HG02759 (cell line): ENCODE results near the gene ANKDD1B.

Experiments
- ATAC-seq: cut with Tn5 transposase; IDR thresholded peaks from one replicate; pipeline ENCODE4 v1.9.1; 2021; ENCODE audit warnings: mild to moderate bottlenecking, moderate library complexity; ENCODE audit not compliant: unreplicated experiment

ANKDD1B gene

GRCh38 chr5:75616371-75616881 is 5.2 kb downstream of the ANKDD1B start:
- no peak for ATAC-seq

DNA sequence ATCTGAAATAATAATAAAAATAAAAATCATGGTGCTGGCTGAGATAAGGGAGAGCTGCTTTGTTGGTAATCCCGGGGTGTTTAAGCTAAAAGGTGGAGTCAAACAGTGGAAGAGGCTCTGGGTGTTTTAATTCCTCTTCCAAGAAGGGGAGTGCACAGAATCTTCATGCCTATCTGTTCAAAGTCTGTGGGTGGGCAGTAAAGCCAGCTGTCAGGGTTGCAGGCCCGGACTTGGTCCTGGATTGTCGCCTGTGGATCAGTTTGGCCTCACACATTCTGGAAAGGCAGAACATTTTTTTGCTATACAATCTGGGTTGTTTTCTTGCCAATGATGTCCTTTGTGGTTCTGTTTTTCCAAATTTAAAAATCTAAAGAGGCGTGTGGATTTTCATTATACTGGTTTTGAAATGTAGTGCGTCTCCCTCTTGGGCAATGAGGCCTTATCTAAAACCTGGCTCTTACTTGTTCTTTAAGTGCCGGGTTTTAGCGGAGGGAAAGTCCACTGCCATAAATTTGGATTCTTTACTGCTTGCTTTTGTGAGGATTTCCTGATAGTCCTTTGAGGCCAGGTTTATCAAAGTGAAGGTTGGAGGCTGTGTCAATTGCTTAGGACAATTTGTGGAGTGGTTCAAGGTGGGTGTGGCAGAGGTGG is 5.8 kb downstream of the ANKDD1B start:
- no peak for ATAC-seq

DNA sequence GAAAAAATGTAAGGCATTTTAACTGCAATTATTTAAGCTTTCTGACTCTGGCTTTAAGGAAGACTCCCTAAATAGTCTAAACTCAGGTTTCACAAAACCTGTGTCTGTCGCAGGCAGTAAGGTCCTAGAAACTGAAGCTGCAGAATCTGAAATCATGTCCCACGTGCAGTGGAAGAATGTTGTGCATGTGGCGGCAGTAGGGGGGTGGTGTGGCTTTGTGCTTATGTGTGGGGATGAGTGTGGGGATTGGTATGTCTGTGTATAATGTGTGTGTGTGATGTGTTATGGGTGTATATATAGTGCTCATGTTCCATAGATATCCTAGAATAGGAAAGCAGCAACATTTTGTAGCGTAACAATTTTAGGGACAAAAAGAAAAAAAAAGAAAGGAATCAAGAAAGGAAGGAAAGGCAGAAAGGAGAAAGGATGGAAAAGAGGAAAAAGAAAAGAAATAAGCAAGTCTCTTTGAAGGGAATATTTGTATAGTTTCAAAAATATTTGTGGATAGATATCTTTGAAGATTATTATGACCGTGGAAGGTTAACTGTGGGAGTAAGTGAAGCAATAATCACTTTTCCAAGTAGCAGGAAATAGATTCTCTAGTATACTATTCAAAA is 6.6 kb downstream of the ANKDD1B start:
- no peak for ATAC-seq

- no peak for ATAC-seq
Measured at GRCh38 chr5:75620184-75620959, 9.1 kb downstream of the ANKDD1B start.

GRCh38 chr5:75622564-75622963 is 11.3 kb downstream of the ANKDD1B start:
- no peak for ATAC-seq

- ATAC-seq = no peak
Measured at GRCh38 chr5:75623846-75624245, 12.6 kb downstream of the ANKDD1B start.

DNA sequence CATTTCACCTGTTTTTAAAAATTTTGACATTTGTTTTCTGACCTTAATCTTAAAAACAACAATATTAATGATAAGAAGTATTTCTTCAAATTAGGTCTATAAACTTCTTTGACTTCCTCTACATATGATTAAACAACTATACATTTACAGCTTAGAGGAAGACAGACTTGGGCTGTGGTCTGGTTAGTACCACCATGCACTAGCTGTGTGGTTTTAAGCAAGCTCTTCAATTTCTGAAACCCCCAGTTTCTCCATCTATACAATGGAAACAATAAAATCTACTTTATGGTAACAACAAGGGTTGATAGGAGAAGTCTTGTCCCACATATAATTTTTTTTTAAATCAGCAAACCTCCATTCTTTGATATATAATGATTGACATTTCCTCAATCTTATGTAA is 15.7 kb downstream of the ANKDD1B start:
- no peak for ATAC-seq

DNA sequence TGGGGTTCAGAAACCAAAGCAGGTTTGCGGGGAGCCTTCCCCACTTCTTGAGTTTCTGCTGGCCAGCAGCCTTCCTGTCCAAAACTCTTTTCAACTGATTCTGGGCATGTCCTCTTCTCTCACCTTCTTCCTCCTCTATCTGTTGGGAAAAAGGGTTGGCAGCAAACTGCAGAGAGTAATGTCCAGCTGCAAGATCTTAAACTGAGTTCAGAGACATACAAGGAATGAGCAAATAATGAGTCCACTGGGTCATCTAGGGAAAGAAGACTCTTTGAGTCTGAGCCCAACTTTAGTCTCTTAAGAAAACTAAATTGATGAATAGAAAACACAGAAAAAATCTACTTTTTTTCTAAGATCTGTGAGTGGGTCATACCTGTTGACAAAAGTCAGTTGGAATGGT is 16.5 kb downstream of the ANKDD1B start:
- ATAC-seq = no peak

- ATAC-seq = no peak
Measured at GRCh38 chr5:75630875-75631274, 19.6 kb downstream of the ANKDD1B start.

GRCh38 chr5:75632321-75632720 is 21.1 kb downstream of the ANKDD1B start:
- no peak for ATAC-seq

- no peak for ATAC-seq
Measured at GRCh38 chr5:75637949-75638348, 26.7 kb downstream of the ANKDD1B start.

GRCh38 chr5:75639535-75640311 is 28.5 kb downstream of the ANKDD1B start:
- ATAC-seq = no peak

- ATAC-seq = no peak
Measured at GRCh38 chr5:75640395-75640794, 29.1 kb downstream of the ANKDD1B start.

- no peak for ATAC-seq
Measured at GRCh38 chr5:75640826-75641225, 29.6 kb downstream of the ANKDD1B start.

GRCh38 chr5:75648712-75649111 is 37.5 kb downstream of the ANKDD1B start:
- peak; percentile 58 for ATAC-seq

- no peak for ATAC-seq
Measured at GRCh38 chr5:75651575-75652238, 40.5 kb downstream of the ANKDD1B start.

- no peak for ATAC-seq
Measured at GRCh38 chr5:75653521-75653920, 42.3 kb downstream of the ANKDD1B start.

DNA sequence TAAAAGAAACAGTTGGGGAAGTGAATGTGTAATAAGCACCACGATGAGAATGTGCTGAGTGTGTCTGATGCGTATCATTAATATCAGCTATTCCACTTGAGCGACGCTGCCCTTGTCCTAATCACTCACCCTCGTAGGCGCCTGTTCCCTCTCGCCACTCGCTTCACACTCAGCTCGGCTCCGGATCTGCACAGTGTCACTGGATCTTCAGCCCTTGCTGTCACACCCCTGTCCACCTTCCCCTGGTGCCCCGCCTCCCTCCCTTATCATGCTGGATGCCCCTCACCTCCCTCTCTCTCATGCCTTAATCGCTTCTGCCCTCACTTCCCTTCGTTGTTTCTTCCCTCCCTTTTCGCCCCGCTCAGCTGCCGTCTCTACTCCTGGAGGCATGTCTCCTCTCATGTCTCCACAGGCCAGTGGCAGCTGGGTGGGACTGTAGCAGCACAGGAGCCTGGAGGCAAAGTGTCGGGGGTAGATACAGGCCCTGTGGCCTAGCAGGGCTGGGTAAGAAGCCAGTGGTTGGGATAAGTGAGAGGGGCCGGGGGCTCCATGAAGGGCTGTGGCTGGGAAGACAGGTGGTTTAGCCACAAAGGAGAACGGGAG is 43.5 kb downstream of the ANKDD1B start:
- no peak for ATAC-seq

- ATAC-seq = no peak
Measured at GRCh38 chr5:75656311-75657003, 45.2 kb downstream of the ANKDD1B start.
